ENCODE data around the gene NYNRIN. TPM values are rescaled to one million over a fixed set of nuclear protein-coding genes. Genes with fewer than 3 reads are reported as not detected.

The NYNRIN gene
- total and polyA plus RNA-seq, 9 donors, result 22.0 to 76.0 (median 54.6) TPM

DNA sequence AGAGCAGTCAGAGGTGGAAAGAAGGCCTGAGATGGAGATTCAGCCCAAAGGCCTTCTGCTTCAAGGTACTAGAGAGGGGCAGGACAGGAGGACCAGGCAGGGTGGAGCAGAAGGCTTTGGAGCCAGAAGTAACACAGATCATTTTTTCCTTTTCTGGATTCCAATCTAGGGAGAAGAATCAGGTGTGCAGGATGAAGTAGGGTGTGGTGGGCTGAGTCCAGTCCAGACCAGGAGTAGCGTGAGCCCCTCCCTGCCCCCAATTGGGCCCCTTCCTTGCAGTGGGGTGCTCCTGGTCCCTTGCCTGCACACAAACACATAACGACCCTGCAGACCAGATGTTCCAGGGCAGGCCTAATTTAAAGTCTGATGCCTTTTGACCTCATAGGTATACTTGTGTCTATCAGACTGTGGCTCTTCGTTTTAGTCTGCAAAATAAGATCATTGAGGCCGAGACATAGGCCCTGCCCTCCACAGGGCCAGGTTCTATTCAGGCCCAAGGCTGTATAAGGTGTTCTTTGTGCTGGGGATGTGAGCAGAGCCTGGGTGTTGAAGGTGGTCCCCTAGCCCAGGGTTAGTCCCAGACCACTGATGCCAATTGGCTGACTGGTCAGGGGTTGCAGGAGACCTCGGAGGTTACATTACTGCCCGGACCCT lies 1.0 kb upstream of the NYNRIN start:
- TF ChIP-seq, protein P1, sequence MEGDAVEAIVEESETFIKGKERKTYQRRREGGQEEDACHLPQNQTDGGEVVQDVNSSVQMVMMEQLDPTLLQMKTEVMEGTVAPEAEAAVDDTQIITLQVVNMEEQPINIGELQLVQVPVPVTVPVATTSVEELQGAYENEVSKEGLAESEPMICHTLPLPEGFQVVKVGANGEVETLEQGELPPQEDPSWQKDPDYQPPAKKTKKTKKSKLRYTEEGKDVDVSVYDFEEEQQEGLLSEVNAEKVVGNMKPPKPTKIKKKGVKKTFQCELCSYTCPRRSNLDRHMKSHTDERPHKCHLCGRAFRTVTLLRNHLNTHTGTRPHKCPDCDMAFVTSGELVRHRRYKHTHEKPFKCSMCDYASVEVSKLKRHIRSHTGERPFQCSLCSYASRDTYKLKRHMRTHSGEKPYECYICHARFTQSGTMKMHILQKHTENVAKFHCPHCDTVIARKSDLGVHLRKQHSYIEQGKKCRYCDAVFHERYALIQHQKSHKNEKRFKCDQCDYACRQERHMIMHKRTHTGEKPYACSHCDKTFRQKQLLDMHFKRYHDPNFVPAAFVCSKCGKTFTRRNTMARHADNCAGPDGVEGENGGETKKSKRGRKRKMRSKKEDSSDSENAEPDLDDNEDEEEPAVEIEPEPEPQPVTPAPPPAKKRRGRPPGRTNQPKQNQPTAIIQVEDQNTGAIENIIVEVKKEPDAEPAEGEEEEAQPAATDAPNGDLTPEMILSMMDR (IDR thresholded peaks at IDR 0.05), result no peak
- no peak for TF ChIP-seq POLR2A (IDR thresholded peaks at IDR 0.05)
- TF ChIP-seq EP300 (IDR thresholded peaks at IDR 0.05), result no peak
- no peaks in the 10 kb centered on the region for H3K9me3 ChIP-seq
- no peaks in the 10 kb centered on the region for H3K27me3 ChIP-seq
- no peak overlapping the region for H3K4me3 ChIP-seq
- no peaks in the 10 kb centered on the region for H3K36me3 ChIP-seq
- intact Hi-C loops (cut with DNase I), result no loop called here
- H3K4me1 ChIP-seq (ENCODE audit: insufficient read depth), result peaks cover 17% of the 10 kb centered on the region
- DNase-seq, result peak in 2 of 5 donors; percentile 32
- H3K27ac ChIP-seq, result peak overlapping the region; percentile 31 to 77
- WGBS, 3 donors, result 36 to 40% (median 37%) methylated on average over 6 of the region's 6 CpGs

DNA sequence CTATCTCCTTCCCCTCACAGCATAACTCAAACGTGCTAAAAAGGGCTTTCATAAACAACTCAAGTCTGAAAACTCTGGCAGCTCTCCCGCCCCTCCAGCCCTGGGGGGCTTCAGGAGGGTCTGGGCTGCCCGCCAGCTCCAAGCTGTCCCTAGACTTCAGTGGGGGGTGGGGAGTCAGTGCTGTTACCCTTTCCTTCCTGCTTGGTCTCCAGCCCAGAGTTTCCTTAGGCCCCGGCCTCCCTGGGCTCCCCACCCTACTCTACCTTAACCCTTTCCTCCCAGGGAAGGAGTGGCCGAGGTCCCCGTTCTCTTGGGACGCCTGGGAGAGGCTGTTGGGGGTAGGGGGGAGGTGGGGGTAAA lies 530 bp upstream of the NYNRIN start:
- no peak for TF ChIP-seq EP300 (IDR thresholded peaks at IDR 0.05)
- WGBS, 3 donors, result 1 to 8% (median 3%) methylated on average over 7 of the region's 7 CpGs
- intact Hi-C loops (cut with DNase I), result no loop called here
- peak; percentile 53 to 78 (median 68) for DNase-seq
- H3K9me3 ChIP-seq, result no peaks in the 10 kb centered on the region
- no peaks in the 10 kb centered on the region for H3K27me3 ChIP-seq
- H3K27ac ChIP-seq, result peak overlapping the region; percentile 31 to 77
- no peaks in the 10 kb centered on the region for H3K36me3 ChIP-seq
- peak overlapping the region; percentile 77 for H3K4me3 ChIP-seq
- peaks cover 17% of the 10 kb centered on the region for H3K4me1 ChIP-seq (ENCODE audit: insufficient read depth)

DNA sequence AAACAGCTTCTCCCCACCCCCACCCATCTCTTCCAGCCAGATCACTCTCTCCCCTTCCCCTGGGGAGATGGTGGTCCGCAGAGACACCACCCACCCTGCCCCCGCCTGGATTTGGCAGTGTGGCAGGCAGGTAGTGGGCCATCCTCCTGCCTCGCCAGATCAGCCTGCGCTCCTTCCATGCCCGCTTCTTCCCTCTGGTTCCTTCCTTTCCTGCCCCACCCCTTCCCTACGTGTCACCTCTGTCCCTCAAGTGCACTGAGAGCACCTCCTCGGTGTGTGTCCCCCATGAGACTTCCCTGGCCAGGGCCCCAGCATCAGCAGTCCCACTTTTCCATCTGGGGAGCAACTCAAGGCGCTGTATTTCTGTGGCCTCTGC lies 632 bp downstream of the NYNRIN start:
- intact Hi-C loops (cut with DNase I), result no loop called here
- no peaks in the 10 kb centered on the region for H3K27me3 ChIP-seq
- WGBS, 3 donors, result 5 to 9% (median 7%) methylated on average over 8 of the region's 8 CpGs
- H3K4me3 ChIP-seq, result peak overlapping the region; percentile 77
- peak overlapping the region; percentile 31 to 77 for H3K27ac ChIP-seq
- H3K36me3 ChIP-seq, result no peaks in the 10 kb centered on the region
- no peak for DNase-seq
- no peaks in the 10 kb centered on the region for H3K9me3 ChIP-seq
- H3K4me1 ChIP-seq (ENCODE audit: insufficient read depth), result peaks cover 23% of the 10 kb centered on the region
- TF ChIP-seq POLR2A (IDR thresholded peaks at IDR 0.05) (no peak), EP300 (IDR thresholded peaks at IDR 0.05) (no peak)
- TF ChIP-seq, protein P1 (IDR thresholded peaks at IDR 0.05), result no peak

DNA sequence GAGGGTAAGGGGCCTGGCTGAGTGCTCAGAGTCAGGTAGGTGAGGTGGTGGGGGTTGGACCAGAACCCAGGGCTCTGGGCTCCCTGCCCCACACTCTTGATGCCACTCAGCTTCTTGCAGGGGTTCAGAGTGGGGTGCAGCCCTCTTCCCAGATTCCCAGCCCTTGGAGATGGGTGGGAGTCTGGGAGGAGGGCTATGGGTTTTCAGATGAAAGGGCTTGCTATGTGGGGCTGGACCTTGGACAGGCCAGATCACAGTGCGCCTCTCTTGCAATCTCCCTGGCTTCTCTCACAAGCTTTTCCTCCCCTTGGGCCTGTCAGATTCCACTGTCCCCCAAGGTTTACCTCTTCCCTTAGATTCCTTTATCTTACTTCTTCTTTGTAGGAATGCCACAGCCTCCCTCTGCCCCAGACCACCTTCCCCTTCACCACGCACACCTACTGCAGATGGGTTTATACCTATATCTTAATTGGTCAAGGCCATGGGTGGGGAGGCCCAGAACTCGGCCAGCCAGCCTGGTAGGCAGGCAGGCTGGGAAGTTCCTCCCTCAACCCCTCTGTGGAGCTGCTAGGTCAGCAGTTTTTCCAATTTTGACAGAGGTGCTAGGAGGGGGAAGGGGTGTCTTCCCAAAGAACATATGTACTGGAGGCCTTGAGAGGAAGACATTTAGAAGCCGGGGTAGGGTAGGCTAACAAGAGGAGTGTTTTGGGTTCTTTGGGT lies 1.4 kb downstream of the NYNRIN start:
- H3K9me3 ChIP-seq, result no peaks in the 10 kb centered on the region
- TF ChIP-seq, protein P1 (IDR thresholded peaks at IDR 0.05), result no peak
- TF ChIP-seq POLR2A (IDR thresholded peaks at IDR 0.05), result no peak
- no peak for TF ChIP-seq EP300 (IDR thresholded peaks at IDR 0.05)
- no peaks in the 10 kb centered on the region for H3K27me3 ChIP-seq
- peaks cover 27% of the 10 kb centered on the region for H3K4me1 ChIP-seq (ENCODE audit: insufficient read depth)
- peak in 2 of 5 donors; percentile 37 to 44 for DNase-seq
- WGBS, 3 donors, result 13 to 18% (median 17%) methylated on average over 4 of the region's 4 CpGs
- peak overlapping the region; percentile 77 for H3K4me3 ChIP-seq
- intact Hi-C loops (cut with DNase I), result loop anchor here (2.0 to 5.0 kb wide), 3 partner anchors 33 to 37 kb away; partner anchors contain the start of gene NFATC4 (in 3 of the 4)
- H3K36me3 ChIP-seq, result no peaks in the 10 kb centered on the region
- H3K27ac ChIP-seq, result peak overlapping the region; percentile 31 to 77

Measured in ovary (tissue), 9 donors.